ENCODE results near the gene SLC35E3.

SLC35E3 gene

GRCh38 chr12:68749861-68750260 is 3.9 kb downstream of the SLC35E3 start:
- no peak for FAIRE-seq
- TF ChIP-seq POU2F2 (IDR thresholded peaks at IDR 0.05; ENCODE audit: low read depth, low read length): no peak
- no peak for TF ChIP-seq SPI1 (IDR thresholded peaks at IDR 0.05; ENCODE audit: low read depth, low read length)
- no peak for TF ChIP-seq TAF1 (IDR thresholded peaks at IDR 0.05; ENCODE audit: low read depth, low read length)
- no peak for DNase-seq (ENCODE audit: insufficient read length, low spot score)

- no peak for DNase-seq (ENCODE audit: insufficient read length, low spot score)
- no peak for FAIRE-seq
- no peak for TF ChIP-seq POLR2AphosphoS5 (IDR thresholded peaks at IDR 0.05; ENCODE audit: low read depth, low read length)
- TF ChIP-seq PAX5 (IDR thresholded peaks at IDR 0.05; ENCODE audit: insufficient read depth, low read length, severe bottlenecking): no peak
- no peak for TF ChIP-seq POU2F2 (IDR thresholded peaks at IDR 0.05; ENCODE audit: low read depth, low read length)
- TF ChIP-seq TAF1 (IDR thresholded peaks at IDR 0.05; ENCODE audit: low read depth, low read length): no peak
- no peak for TF ChIP-seq POLR2A (IDR thresholded peaks at IDR 0.05; ENCODE audit: low read depth, low read length)
- no peak for TF ChIP-seq SPI1 (IDR thresholded peaks at IDR 0.05; ENCODE audit: low read depth, low read length)
These were observed 4.5 kb downstream of the SLC35E3 start for GRCh38 chr12:68750506-68750905.

GRCh38 chr12:68755536-68756243 is 9.7 kb downstream of the SLC35E3 start:
- TF ChIP-seq POU2F2 (IDR thresholded peaks at IDR 0.05; ENCODE audit: low read depth, low read length) (no peak), PAX5 (IDR thresholded peaks at IDR 0.05; ENCODE audit: insufficient read depth, low read length, severe bottlenecking) (no peak), TAF1 (IDR thresholded peaks at IDR 0.05; ENCODE audit: low read depth, low read length) (no peak), POLR2AphosphoS5 (IDR thresholded peaks at IDR 0.05; ENCODE audit: low read depth, low read length) (no peak), SPI1 (IDR thresholded peaks at IDR 0.05; ENCODE audit: low read depth, low read length) (no peak), POLR2A (IDR thresholded peaks at IDR 0.05; ENCODE audit: low read depth, low read length) (no peak)
- DNase-seq (ENCODE audit: insufficient read length, low spot score) (no peak), FAIRE-seq (no peak)

GRCh38 chr12:68759852-68760251 is 13.9 kb downstream of the SLC35E3 start:
- TF ChIP-seq POLR2AphosphoS5 (IDR thresholded peaks at IDR 0.05; ENCODE audit: low read depth, low read length) (no peak), PAX5 (IDR thresholded peaks at IDR 0.05; ENCODE audit: insufficient read depth, low read length, severe bottlenecking) (no peak), SPI1 (IDR thresholded peaks at IDR 0.05; ENCODE audit: low read depth, low read length) (no peak), POLR2A (IDR thresholded peaks at IDR 0.05; ENCODE audit: low read depth, low read length) (no peak), POU2F2 (IDR thresholded peaks at IDR 0.05; ENCODE audit: low read depth, low read length) (no peak), TAF1 (IDR thresholded peaks at IDR 0.05; ENCODE audit: low read depth, low read length) (no peak)
- no peak for FAIRE-seq
- DNase-seq (ENCODE audit: insufficient read length, low spot score): no peak

GRCh38 chr12:68760806-68761441 is 14.9 kb downstream of the SLC35E3 start:
- no peak for TF ChIP-seq PAX5 (IDR thresholded peaks at IDR 0.05; ENCODE audit: insufficient read depth, low read length, severe bottlenecking)
- no peak for TF ChIP-seq SPI1 (IDR thresholded peaks at IDR 0.05; ENCODE audit: low read depth, low read length)
- TF ChIP-seq POU2F2 (IDR thresholded peaks at IDR 0.05; ENCODE audit: low read depth, low read length): no peak
- no peak for TF ChIP-seq POLR2A (IDR thresholded peaks at IDR 0.05; ENCODE audit: low read depth, low read length)
- no peak for TF ChIP-seq TAF1 (IDR thresholded peaks at IDR 0.05; ENCODE audit: low read depth, low read length)
- TF ChIP-seq POLR2AphosphoS5 (IDR thresholded peaks at IDR 0.05; ENCODE audit: low read depth, low read length): no peak

GRCh38 chr12:68761442-68761812 is 15.5 kb downstream of the SLC35E3 start:
- TF ChIP-seq POU2F2 (IDR thresholded peaks at IDR 0.05; ENCODE audit: low read depth, low read length) (no peak), TAF1 (IDR thresholded peaks at IDR 0.05; ENCODE audit: low read depth, low read length) (no peak), SPI1 (IDR thresholded peaks at IDR 0.05; ENCODE audit: low read depth, low read length) (no peak), POLR2A (IDR thresholded peaks at IDR 0.05; ENCODE audit: low read depth, low read length) (no peak)
- FAIRE-seq: no peak
- DNase-seq (ENCODE audit: insufficient read length, low spot score): no peak

More at GRCh38 chr12:68760806-68761441, 14.9 kb downstream of the SLC35E3 start:
- FAIRE-seq (no peak), DNase-seq (ENCODE audit: insufficient read length, low spot score) (no peak)

- DNase-seq (ENCODE audit: insufficient read length, low spot score): no peak
- FAIRE-seq: no peak
- TF ChIP-seq TAF1 (IDR thresholded peaks at IDR 0.05; ENCODE audit: low read depth, low read length) (no peak), POLR2AphosphoS5 (IDR thresholded peaks at IDR 0.05; ENCODE audit: low read depth, low read length) (no peak), SPI1 (IDR thresholded peaks at IDR 0.05; ENCODE audit: low read depth, low read length) (no peak), PAX5 (IDR thresholded peaks at IDR 0.05; ENCODE audit: insufficient read depth, low read length, severe bottlenecking) (no peak), POU2F2 (IDR thresholded peaks at IDR 0.05; ENCODE audit: low read depth, low read length) (no peak), POLR2A (IDR thresholded peaks at IDR 0.05; ENCODE audit: low read depth, low read length) (no peak)
These were observed 16.1 kb downstream of the SLC35E3 start for GRCh38 chr12:68761901-68762630.

GRCh38 chr12:68762691-68763090 is 16.7 kb downstream of the SLC35E3 start:
- TF ChIP-seq PAX5 (IDR thresholded peaks at IDR 0.05; ENCODE audit: insufficient read depth, low read length, severe bottlenecking): no peak
- no peak for FAIRE-seq
- DNase-seq (ENCODE audit: insufficient read length, low spot score): no peak

- DNase-seq (ENCODE audit: insufficient read length, low spot score): no peak
- TF ChIP-seq POLR2AphosphoS5 (IDR thresholded peaks at IDR 0.05; ENCODE audit: low read depth, low read length) (no peak), POLR2A (IDR thresholded peaks at IDR 0.05; ENCODE audit: low read depth, low read length) (no peak)
- FAIRE-seq: no peak
These were observed 19.7 kb downstream of the SLC35E3 start for GRCh38 chr12:68765696-68766095.

- TF ChIP-seq SPI1 (IDR thresholded peaks at IDR 0.05; ENCODE audit: low read depth, low read length) (no peak), TAF1 (IDR thresholded peaks at IDR 0.05; ENCODE audit: low read depth, low read length) (no peak), POLR2AphosphoS5 (IDR thresholded peaks at IDR 0.05; ENCODE audit: low read depth, low read length) (no peak), POLR2A (IDR thresholded peaks at IDR 0.05; ENCODE audit: low read depth, low read length) (no peak), PAX5 (IDR thresholded peaks at IDR 0.05; ENCODE audit: insufficient read depth, low read length, severe bottlenecking) (no peak)
- no peak for DNase-seq (ENCODE audit: insufficient read length, low spot score)
These were observed 20.7 kb downstream of the SLC35E3 start for GRCh38 chr12:68766646-68767045.

More at GRCh38 chr12:68766646-68767045, 20.7 kb downstream of the SLC35E3 start:
- no peak for FAIRE-seq

All from GM12891 (cell line).